ENCODE results near the gene YDJC.
A peak's percentile ranks its signal among the peaks of the same experiment; 100 is the strongest.
"Not testable (repeated sequence)": the region's sequence is repeated elsewhere in the genome, so short reads cannot be mapped to it uniquely, and the experiment has no call there.

Gene YDJC, protein sequence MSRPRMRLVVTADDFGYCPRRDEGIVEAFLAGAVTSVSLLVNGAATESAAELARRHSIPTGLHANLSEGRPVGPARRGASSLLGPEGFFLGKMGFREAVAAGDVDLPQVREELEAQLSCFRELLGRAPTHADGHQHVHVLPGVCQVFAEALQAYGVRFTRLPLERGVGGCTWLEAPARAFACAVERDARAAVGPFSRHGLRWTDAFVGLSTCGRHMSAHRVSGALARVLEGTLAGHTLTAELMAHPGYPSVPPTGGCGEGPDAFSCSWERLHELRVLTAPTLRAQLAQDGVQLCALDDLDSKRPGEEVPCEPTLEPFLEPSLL

DNA sequence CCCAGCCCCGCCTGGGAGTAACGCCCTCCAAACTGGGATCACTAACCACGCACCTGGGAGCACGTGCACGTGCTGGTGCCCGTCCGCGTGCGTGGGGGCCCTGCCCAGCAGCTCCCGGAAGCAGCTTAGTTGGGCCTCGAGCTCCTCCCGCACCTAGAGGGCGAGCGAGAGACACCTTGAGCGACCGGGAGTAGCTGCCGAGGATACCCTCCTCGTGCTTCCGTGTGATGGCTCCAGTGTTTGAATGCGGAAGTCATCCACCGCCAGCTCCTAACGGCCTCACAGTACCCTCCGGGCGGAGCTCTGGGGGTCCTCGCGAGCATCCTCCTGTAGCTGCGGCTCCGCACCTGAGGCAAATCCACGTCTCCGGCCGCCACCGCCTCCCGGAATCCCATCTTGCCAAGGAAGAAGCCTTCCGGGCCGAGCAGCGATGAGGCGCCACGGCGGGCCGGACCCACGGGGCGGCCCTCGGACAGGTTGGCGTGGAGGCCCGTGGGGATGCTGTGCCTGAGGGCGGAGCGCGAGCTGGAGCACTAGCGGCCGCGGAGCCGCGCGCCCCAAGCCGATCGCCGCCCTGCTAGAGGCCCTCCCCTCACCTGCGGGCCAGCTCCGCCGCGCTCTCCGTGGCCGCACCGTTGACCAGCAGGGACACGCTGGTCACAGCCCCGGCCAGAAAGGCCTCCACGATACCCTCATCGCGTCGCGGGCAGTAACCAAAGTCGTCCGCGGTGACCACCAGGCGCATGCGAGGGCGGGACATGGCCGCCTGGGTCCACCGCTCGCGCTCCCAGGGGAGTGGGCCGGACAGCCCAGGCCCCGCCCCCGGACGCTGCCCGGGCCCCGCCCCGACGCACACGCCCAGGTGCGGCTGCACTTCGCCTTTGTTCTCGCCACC is at the start of gene YDJC:
TSS of gene YDJC (minus strand) at position 768 of the 895 bp plus-strand sequence. CDS start at position 760, 8 bp downstream.
- DNase-seq (ENCODE audit: low read depth in 3 of 3) = peak; percentile 93 to 95 (median 95)

DNA sequence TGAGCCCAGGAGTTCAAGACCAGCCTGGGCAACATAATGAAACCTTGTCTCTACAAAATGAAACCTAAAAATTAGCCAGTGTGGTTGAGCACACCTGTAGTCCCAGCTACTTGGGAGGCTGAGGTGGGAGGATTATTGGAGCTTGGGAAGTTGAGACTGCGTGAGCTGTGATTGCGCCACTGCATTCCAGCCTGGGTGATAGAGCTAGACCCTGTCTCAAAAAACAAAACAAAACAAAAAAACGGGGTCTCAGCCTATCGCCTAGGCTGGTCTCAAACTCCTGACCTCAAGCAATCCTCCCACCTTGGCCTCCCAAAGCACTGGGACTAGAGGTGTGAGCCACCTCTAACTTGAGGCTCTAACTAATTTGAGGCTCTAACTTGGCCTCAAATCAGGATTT is 49.6 kb upstream of the YDJC start:
- DNase-seq (ENCODE audit: low read depth in 3 of 3) = no peak

DNA sequence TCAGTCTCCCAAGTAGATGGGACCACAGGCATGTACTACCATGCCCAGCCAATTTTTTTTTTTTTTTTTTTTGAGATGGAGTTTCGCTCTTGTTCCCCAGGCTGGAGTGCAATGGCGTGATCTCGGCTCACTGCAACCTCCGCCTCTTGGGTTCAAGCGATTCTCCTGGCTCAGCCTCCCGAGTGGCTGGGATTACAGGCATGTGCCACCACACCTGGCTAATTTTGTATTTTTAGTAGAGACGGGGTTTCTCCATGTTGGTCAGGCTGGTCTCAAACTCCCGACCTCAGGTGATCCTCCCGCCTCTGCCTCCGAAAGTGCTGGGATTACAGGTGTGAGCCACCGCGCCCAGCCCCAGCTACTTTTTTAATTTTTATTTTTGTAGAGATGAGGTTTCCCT is 49.0 kb upstream of the YDJC start:
- not testable (repeated sequence) for DNase-seq (ENCODE audit: low read depth in 3 of 3)

DNA sequence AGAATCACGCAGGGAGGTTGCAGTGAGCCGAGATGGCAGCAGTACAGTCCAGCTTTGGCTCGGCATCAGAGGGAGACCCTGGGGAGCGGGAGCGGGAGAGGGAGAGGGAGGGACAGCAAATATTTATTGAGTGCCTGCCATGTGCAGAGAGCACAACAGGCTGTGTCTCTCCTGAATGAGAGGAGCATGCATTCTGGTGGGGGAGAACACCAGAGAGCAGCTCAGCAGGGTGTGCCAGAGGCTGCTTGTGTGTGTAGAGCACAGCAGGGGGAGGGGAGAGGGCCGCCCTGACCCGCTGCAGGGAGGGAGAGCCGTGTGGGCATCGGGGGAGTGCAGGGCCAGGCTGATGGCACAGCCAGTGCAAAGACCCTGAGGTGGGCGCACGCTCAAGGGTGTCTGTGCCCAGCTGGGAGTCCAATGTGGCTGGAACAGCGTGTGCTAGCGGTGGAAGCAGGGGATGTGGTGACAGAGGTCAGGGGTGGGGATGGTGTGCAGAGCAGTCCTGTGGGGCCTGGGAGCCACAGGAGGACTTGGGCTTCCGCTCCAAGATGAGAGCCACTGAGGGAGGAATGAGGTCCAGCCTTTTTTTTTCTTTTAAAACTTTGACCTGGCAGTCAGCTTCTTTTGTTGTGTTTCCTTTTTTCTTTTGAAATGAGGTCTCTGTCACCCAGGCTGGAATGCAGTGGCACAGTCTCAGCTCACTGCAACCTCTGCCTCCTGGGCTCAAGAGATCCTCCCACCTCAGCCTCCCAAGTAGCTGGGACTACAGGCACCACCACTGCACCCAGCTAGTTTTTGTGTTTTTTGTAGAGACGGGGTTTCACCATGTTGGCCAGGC is 48.0 kb upstream of the YDJC start:
- no peak for DNase-seq (ENCODE audit: low read depth in 3 of 3)

DNA sequence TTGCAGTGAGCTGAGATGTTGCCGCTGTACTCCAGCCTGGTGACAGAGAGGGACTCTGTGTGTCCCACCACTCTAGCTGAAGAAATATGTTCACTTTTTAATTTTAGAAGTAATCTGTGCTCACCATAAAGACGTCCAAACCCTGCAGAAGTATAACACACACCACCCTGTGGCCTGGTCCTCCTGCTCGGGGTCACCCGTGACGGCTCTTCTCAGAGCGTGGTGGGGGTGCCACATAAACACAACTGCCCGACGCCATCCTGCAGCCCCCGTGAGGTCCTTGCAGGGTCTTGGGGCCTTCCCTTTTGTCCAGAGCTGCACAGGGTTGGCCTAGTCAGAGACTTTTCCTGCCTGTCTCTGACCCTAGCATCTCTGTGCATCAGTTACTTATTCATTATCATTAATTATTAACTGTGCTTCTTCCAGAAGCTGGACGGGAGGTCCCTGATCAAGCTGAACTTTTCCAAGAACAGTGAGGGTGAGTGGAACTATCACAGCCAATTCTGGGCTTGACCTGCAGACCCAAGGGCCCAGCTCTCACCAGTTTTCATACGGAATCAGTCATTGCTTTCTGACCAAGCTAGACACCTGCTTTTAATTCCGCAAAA is 44.9 kb upstream of the YDJC start:
- DNase-seq (ENCODE audit: low read depth in 3 of 3) = no peak

DNA sequence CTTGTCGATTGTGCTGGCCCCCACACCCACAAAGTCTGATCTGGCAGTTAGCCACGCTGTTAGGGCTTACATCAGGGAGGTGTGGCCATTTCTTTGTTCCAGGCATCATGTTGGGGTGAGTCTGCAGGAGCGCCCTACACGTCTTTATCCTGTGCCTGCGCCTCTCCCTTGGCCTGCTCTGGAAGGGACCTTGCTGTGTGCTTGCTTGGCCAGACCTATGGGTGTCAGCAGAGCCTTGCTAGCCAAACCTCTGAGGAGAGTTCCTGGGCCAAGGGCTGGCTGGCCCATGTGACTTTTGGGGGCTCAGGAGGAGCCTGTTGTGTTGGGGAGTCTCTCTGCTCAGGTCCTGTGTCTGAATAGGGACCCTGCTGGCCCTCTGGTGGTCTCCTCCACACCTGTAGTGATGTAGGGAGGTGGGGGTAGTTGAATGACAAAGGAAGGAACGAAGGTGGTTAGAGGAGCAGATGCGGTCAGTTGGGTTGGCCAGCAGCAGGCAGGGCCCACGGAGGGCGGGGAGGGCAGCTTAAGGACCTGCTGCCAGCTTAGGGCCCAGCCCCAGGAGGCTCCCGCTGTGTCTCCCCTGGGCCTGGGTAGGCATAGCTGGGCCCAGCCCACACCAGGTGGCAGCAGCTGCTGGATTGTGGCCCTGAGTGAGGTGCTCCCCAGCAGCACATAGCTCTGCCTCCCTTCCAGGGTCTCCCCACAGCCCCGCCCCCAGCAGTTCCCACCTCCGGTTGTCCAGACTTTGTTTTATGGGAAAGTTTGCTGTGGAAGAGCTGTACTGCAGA is 43.9 kb upstream of the YDJC start:
- no peak for DNase-seq (ENCODE audit: low read depth in 3 of 3)

DNA sequence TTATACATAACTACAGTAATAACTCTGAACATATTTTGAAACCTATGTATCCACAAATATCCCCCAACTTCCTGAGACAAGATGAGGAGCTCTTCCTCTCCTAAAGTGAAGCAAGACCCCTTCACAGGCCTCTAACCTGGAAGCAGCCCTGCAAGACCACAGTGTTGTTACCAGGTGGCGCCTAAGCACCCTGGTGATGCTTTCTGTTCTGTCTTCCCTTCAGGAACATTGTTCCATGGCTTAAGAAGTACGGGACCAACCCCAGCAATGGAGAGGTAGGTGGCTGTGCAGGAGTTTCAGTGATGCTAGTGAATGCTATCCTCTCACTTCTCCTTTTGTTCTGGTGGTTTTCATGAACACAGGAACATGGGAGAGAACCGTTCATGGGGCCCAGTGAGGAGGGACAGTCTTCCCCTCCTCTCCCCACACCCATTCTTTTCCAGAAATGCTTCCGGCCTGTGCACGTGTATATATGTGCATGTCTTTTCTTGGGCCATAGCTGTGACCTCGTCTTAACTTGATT is 42.3 kb upstream of the YDJC start:
- no peak for DNase-seq (ENCODE audit: low read depth in 3 of 3)

DNA sequence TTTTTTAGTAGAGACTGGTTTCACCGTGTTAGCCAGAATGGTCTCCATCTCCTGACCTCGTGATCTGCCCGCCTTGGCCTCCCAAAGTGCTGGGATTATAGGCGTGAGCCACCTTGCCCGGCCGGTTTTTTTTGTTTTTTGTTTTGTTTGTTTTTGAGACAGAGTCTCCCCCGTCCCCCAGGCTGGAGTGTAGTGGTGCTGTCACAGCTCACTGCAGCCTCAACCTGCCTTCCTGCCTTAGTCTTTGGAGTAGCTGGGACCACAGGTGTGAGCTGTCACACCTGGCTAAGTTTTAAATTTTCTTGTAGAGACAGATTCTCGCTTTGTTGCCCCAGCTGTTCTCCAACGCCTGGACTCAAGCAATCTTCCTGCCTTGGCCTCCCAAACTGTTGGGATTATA is 39.2 kb upstream of the YDJC start:
- no peak for DNase-seq (ENCODE audit: low read depth in 3 of 3)

DNA sequence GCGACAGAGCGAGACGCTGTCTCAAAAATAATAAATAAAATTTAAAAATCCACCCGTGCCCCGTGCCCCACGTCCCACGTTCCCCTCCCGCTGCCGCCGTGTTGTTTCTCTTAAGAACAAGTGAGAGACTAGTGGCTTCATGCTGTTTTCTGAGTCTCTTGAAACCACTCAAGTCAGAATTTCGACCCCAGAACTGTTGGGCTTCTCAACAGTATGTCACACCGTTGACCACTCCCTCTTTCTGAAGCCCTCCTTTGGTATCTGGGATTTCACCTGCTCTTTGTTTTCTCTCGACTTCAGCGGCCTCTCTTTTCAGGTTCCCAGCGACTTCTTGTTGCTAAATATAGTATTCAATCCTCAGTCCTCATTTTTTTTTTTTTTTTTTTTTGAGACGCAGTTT is 37.0 kb upstream of the YDJC start:
- DNase-seq (ENCODE audit: low read depth in 3 of 3) = no peak

DNA sequence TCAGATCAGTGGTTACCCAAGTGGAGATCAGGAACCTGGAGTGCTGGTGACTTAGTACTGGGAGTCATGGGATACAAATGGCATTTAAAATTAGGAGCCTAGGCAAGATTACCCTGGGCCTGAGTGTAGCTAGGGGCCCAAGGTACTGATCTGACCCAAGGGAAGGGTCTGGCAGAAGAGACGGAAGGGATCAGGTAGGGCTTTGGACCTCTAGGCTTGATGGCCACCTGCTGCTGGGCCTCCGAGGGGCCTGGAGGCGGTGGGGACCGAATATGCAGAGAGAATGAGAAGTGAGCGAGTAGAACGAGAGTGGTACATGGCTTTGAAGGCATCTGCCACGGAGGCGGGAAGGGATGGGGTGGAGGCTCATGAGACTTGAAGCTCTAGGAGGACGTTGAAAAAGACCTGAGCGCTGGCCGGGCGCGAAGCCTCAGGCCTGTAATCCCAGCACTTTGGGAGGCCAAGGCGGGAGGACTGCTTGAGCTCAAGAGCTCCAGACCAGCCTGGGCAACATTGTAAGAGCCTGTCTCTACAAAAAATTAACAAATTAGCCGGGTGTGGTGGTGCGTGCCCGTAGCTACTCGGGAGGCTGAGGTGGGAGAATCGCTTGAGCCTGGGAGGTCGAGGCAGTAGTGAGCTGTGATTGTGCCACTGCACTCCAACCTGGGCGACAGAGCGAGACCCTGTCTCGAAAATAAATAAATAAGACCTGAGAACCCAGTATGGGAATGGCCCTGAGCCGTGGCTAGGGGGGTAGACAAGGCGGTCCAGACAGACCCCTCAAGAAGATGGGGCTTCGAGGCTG is 35.4 kb upstream of the YDJC start:
- no peak for DNase-seq (ENCODE audit: low read depth in 3 of 3)

DNA sequence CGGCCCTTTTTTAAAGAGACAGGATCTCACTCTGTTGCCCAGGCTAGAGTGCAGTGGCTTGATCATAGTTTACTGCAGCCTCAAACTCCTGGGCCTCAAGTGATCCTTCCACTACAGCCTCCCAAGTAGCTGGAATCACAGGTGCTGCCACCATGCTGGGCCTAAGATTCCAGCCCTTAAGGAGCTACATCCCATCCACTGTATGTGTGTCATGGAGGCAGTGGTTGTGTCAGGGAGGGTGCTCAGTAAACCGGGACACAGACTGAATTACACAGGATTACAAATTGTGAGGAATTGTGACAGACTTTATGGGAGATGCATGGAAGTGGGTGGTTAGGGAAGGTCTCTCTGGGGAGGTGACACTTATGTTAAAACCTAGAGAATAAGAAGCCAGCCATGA is 33.9 kb upstream of the YDJC start:
- DNase-seq (ENCODE audit: low read depth in 3 of 3) = no peak

DNA sequence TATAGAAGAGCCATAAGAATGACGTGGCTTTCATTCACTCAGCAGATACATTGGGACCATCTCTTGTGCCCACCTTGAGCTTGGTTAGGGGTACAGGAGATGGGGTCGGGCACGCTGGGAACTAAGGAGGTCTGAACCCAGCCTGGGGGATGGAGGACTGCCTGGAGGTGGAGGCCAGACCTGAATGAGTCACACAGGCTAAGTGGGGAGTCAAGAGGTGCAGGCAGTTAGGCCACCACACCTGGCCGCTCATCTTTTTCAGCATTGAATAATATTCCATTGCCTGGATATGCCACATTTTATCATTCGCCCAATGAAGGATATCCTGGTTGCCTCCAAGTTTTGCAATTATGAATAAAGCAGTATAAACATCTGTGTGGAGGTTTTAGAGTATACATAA is 32.2 kb upstream of the YDJC start:
- no peak for DNase-seq (ENCODE audit: low read depth in 3 of 3)

DNA sequence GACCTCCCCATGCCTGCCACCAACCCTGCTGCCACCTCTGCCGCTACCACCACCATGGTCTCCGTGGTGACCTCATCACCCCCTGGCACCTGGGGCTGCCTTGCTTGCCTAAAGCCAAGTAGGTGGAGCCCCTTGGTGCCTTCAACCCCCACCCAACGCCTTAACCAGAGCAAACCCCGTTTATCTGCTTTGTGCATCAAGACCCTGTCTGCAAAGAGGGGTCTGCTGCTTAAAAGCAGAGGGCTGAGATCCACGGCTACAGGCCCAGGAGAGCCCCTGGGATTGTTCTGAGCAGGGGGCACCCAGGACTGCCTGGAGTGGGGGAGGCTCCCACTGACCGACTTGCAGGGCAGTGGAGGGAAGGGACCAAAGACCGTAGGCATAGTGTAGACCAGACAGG is 31.1 kb upstream of the YDJC start:
- DNase-seq (ENCODE audit: low read depth in 3 of 3) = no peak

DNA sequence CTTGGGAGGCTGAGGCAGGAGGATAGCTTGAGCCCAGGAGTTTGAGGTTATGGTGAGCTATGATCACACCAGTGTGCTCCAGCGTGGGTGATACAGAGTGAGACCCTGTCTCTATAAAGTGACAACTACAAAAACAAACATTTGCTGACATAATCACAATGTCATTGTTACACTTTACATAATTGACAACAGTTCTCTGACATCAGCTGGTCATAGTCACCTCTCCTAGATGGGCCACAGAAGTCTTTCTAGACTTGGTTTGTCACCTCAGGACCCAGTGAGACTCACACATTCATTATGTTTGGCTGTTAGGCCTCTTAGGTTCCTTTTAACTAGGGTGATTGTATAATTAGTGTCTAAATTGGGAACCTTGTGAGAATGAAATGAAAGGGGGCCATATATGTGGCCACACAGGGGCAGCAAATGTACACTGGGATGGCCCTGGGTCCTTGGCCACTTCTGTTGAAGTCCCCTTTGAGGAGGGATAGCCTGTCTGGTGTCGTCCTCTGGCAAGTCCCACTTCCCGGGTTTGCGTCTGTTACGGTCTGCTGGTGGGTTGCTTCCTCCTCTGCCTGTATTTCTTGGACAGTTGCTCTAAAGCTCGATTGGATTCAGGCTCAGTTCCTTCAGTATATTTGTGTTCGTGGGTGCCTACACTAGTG is 30.2 kb upstream of the YDJC start:
- no peak for DNase-seq (ENCODE audit: low read depth in 3 of 3)

DNA sequence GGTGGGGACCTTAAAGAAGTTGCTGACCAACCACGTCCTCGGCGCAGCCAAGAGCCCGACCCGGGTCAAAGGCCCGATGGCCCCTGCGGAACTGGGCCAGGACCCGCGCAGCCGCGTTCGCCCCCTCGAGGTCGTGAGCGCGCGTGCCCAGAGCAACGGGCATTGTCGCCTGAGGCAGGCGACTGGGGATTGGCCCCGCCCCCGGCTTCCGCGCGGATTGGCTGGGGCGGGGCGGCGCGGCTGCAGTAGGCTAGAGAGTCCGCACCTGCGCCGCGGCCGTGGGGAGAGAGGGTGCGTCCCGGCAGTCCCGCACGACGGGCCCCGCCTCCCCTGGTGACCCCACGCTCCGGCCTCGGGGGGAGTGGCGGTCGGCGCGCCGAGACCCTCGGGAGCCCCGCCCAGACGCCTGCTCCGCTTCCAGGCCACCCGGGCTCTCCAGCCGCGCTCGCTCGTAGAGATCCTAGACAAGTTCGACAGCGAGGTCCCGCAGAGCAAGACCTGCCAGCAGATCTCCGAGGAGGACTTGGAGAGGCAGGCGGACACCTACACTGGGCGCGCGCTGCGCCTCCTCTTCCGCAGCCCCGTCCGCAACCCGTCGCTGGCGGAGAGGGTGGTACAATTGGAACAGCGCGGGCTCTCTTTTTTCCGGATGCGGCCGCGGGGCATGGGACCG is 27.7 kb upstream of the YDJC start:
- peak; percentile 58 to 79 (median 65) for DNase-seq (ENCODE audit: low read depth in 3 of 3)

DNA sequence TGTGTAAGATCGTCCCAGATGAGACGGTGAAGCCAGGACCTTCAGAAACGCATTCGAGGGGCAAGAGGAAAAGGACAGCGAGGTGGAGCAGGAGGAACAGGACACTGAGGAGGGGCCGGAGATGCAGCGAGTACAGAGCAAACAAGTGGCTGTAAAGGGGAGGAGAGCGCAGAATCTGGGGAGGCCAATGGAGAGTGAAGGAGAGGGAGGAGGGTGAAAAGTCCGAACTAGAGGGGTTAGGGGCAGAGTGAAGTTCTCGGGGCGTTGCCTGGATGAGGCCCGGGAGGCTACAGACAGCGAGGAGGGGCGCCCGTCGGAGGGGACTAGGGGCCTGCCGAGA is 27.2 kb upstream of the YDJC start:
- no peak for DNase-seq (ENCODE audit: low read depth in 3 of 3)

DNA sequence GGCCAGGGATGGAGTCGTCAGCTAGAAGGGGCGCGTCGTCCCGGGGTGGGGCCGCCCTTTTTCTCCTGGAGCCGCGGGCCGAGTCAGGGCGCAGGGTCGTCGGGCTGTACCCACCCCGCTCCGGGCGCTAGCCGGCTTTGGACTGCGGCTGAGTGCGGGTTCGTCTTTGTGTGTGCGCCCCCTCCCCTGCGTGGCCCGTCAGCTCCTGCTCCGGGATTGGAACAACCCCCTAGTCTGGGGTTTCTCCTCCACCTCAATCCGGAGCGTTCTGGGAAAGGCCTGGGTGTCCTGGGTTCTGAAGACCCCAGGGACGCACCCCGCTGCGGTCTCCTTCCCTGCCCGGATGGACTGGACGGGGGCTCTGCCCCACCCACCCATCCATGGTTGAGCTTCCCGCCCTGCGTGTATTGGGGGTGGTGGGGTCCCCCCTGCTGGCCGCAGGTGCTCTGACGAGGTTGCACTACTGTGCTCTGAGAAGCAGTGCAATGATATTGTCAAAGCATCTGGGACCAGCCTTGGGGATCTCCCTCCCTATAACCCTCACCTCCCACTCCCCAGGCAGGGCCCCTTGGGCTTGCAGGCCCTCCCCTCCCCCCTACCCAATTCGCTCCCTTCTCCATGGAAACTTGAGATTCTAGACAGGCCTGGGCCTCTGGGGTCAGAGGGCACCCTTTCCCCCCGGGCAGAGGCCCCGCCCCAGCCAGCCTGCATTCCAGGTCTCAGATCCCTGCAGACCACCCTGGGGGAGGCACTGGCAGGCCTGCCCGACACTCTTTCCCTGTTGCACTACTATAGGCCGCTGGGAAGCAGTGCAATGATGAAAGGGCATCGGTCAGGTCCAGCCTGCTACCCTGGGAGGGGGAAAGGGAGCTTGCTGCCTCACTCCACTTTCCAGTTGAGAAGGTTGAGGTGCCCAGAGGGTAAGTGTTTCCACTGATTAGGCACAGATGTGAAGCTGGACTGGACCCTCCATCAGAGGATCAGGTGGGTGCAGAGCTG is 23.0 kb upstream of the YDJC start:
- DNase-seq (ENCODE audit: low read depth in 3 of 3) = no peak

Data from stimulated activated CD4-positive, alpha-beta T cell treated with anti-CD3 and anti-CD28 coated beads, TNF-alpha, amount 100 ng/mL, for 24 hours (primary cell).